Thymus (tissue), 11 donors: ENCODE measurements around the gene EIF3L. TPM values are rescaled to one million over a fixed set of nuclear protein-coding genes. Genes with fewer than 3 reads are reported as not detected.

Experiments used
- DNase-seq, 9 donors: peaks; one replicate each; pipeline ENCODE4 v3.0.0-alpha.2; 2013; ENCODE audit warnings: low spot score in 9 of 9, low read depth in 6 of 9, missing footprints in 1 of 9
- H3K27ac ChIP-seq, 2 donors: one replicate each; pipeline ENCODE4 v1.5.1; 2013; ENCODE audit warnings: control low read depth in 1 of 2, low read depth in 1 of 2, low read length in 1 of 2, mild to moderate bottlenecking in 1 of 2, moderate library complexity in 1 of 2
- H3K27me3 ChIP-seq, 2 donors: one replicate each; pipeline ENCODE4 v1.5.1; 2013; ENCODE audit warnings: low read length in 1 of 2; ENCODE audit not compliant: control insufficient read depth in 2 of 2, insufficient read depth in 1 of 2
- H3K36me3 ChIP-seq, 2 donors: one replicate each; pipeline ENCODE4 v1.5.1; 2013; ENCODE audit warnings: low read length in 1 of 2, mild to moderate bottlenecking in 1 of 2, moderate library complexity in 1 of 2; ENCODE audit not compliant: control insufficient read depth in 2 of 2, insufficient read depth in 2 of 2
- H3K4me1 ChIP-seq, 2 donors: one replicate each; pipeline ENCODE4 v1.5.1; 2013; ENCODE audit warnings: low read length in 2 of 2; ENCODE audit not compliant: control insufficient read depth in 2 of 2, insufficient read depth in 2 of 2
- H3K4me3 ChIP-seq, 2 donors: one replicate each; pipeline ENCODE4 v1.5.1; 2013; ENCODE audit warnings: low read length in 2 of 2, control low read depth in 1 of 2, mild to moderate bottlenecking in 1 of 2
- H3K9me3 ChIP-seq, 2 donors: one replicate each; pipeline ENCODE4 v1.5.1; 2013; ENCODE audit warnings: low read length in 1 of 2, mild to moderate bottlenecking in 1 of 2; ENCODE audit not compliant: control insufficient read depth in 2 of 2, insufficient read depth in 1 of 2
- WGBS: extraction: QIAGEN DNeasy Blood & Tissue Kit; methylation state at CpG from one replicate; pipeline ENCODE4 v1.1.7; 2013; 5-methylcytosine and 5-hydroxymethylcytosine counted together
- polyA plus RNA-seq: library from polyadenylated mRNA; stranded (reverse); fragments of 200-250 nt; gene quantifications from one replicate; pipeline ENCODE4 v1.2.3, GENCODE V29; 2013
- total RNA-seq: library from RNA; stranded (reverse); fragments of 120-200 nt; gene quantifications from one replicate; pipeline ENCODE4 v1.2.4, GENCODE V29; 2013
- donor health status: healthy.

Gene EIF3L
- total and polyA plus RNA-seq, 2 donors = 302 to 698 TPM

DNA sequence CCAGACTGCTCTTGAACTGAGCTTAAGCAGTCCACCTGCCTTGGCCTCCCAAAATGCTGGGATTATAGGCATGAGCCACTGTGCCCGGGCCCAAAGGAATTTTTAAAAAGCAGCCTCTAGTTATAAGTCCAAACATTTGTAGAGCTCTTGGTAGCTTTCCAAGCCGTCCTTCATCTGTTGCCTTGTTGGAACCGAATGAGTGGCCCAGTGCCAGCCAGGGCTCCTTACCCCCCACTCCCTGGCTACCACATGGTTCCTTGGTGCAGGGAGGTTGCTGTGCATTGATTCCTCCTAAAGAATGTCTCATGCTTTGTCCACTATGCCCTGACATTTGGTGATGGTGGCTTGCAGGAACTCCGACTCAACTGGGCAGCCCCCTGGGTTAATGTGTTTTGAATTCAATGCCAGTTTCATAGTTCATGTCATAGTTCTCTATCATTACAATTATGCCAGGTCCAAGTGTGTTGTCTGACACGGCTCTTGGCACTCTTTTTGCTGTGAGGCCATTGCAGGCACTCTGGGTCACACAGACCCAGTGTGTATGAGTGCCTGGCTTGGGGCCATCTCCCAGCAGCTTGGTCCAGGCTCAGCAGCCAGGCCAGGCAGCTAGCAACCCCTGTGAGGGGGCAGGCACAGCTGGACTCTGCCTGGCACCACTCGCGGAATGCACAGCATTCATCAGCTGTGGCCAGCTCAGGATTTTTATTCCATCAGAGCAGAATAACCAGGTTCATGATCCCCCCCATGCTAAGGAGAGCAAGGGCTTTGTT lies 43.5 kb downstream of the EIF3L start:
- no peak overlapping the region for H3K4me3 ChIP-seq
- no peak for DNase-seq
- peaks cover 37 to 46% of the 10 kb centered on the region in 2 donors for H3K36me3 ChIP-seq
- peaks cover 4 to 21% of the 10 kb centered on the region in 2 donors for H3K4me1 ChIP-seq
- WGBS = 94% methylated on average over 7 of the region's 7 CpGs
- H3K27ac ChIP-seq = no peak overlapping the region
- H3K27me3 ChIP-seq = no peaks in the 10 kb centered on the region
- H3K9me3 ChIP-seq = no peaks in the 10 kb centered on the region

DNA sequence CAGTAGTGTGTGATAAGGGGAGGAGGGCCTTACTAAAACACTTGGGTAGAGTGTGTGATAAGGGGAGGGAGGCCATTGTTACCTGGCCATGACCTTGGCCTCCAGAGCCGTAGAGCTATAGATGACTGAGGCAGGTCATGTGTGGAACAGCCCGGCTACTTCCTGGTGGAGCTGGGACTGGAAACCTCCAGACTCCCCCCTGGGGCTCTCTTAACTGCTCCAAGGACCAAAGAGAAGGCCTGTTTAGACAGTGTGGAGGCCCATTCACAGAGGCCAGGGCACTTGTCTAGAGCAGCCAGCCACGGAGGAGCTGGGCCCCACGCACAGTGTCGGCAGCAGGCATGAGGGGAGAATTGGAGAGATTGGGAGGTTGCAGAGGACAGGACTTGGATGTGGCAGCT lies 44.4 kb downstream of the EIF3L start:
- H3K4me1 ChIP-seq = peaks cover 4 to 25% of the 10 kb centered on the region in 2 donors
- no peak for DNase-seq
- 99% methylated on average over 5 of the region's 5 CpGs for WGBS

DNA sequence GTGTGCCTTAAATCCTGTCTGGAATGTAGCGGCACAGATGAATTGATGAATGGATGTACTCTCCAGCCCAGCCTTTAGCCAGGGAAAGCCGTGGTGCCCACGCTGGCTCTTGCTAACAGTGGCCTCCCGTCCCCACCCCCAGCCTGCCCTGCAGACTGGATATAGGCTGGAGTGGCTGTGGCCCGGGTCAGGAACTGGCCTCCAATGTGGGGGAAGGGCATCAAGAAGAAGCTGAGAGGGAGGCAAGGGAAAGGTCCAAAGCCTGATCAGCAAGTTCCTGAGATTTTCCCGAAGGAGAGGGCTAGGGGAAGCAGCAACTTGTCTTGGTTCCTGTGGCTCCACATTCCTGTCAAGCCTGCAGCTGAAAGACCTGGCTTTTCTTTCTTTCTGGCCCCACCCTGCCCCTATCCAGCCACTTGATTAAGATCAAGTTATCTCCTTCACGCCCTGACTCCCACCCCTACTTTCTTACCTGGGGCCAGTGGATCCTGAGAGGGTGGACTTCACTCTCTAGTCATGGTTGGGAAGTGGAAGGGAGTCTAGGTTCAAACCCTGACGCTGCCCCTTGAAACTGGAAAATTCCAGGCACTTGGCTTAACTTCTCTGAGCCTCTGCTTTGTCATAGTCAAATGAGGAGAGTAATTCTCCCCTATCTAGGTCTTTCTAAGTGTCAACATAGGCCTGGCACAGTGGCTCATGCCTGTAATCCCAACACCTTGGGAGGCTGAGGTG lies 45.9 kb downstream of the EIF3L start:
- Histone ChIP-seq H3K36me3 (peaks cover 14 to 22% of the 10 kb centered on the region in 2 donors), H3K4me1 (peaks cover 4 to 26% of the 10 kb centered on the region in 2 donors), H3K9me3 (no peaks in the 10 kb centered on the region), H3K27me3 (no peaks in the 10 kb centered on the region), H3K27ac (peak overlapping the region in 1 of 2 donors; percentile 62), H3K4me3 (no peak overlapping the region)
- no peak for DNase-seq
- WGBS = 84% methylated on average over 8 of the region's 8 CpGs

More for the DNA sequence above, 44.4 kb downstream of the EIF3L start:
- Histone ChIP-seq H3K36me3 (peaks cover 29 to 37% of the 10 kb centered on the region in 2 donors), H3K4me3 (no peak overlapping the region), H3K27me3 (no peaks in the 10 kb centered on the region), H3K27ac (no peak overlapping the region), H3K9me3 (no peaks in the 10 kb centered on the region)

DNA sequence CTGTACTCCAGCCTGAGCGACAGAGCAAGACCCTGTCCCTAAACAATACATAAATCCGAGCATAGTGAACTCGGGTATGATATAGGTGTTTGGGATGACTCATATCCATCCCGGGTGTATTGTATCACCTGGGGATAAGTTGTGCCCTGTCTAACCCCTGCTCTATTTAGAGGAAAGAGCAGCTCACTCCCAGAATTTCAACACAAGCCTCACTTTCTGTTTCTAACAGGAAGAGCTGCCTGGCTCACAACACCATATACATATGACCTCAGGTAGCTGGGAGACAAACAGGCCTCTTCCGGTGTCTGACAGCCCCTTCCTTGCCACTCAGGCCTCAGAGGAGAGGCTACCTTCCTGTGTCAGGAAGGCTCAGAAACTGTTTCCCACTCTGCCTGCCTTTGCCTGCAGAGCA lies 47.0 kb downstream of the EIF3L start:
- H3K4me3 ChIP-seq = no peak overlapping the region
- no peaks in the 10 kb centered on the region for H3K9me3 ChIP-seq
- H3K27me3 ChIP-seq = no peaks in the 10 kb centered on the region
- peaks cover 10 to 16% of the 10 kb centered on the region in 2 donors for H3K36me3 ChIP-seq
- WGBS = 30% methylated on average over 5 of the region's 5 CpGs
- peaks cover 4 to 26% of the 10 kb centered on the region in 2 donors for H3K4me1 ChIP-seq
- peak overlapping the region; percentile 85 to 91 for H3K27ac ChIP-seq
- peak in 8 of 9 donors; percentile 28 to 81 (median 51) for DNase-seq

DNA sequence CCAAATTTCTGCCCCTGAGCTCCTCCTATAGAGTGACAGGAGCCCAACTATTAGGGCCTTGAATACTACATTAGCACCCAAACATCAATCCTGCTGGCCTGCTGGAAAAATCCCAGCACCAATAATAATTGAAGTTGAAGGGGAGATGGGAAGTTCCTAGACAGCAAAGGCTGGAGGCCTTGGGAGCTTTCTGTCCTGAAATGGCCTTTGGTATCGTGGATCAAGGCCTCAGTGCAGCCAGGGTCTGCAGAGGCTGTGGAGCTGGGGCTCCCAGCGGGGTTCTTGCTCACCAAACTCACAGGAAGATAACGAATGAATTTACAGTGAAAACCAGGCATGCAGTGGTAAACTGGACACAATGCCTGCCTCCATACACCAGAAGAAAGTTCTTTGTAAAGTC lies 47.7 kb downstream of the EIF3L start:
- peaks cover 4 to 26% of the 10 kb centered on the region in 2 donors for H3K4me1 ChIP-seq
- peak overlapping the region; percentile 85 to 91 for H3K27ac ChIP-seq
- no peak for DNase-seq
- H3K9me3 ChIP-seq = no peaks in the 10 kb centered on the region
- WGBS = 97% methylated on average over 3 of the region's 3 CpGs
- no peaks in the 10 kb centered on the region for H3K27me3 ChIP-seq
- no peak overlapping the region for H3K4me3 ChIP-seq
- H3K36me3 ChIP-seq = peaks cover 2 to 8% of the 10 kb centered on the region in 2 donors

DNA sequence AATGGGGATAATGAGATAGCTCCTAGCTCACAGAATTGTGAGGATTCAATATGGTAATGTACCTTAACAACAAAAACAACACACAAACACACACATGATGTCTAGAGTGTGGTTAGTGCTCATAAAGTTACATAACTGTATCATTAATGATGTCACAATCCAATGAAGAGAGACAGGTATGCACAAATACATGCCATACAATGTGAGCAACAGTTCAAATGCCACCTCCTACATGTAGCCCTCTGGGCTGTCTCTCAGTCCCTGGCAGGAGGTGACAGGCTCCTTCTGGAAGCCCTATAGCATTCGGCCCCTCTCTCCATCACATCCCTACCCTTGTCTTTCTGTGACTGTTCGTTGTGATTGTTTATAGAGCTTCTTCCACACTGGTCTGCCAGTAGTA lies 48.6 kb downstream of the EIF3L start:
- 99% methylated on average over 2 of the region's 2 CpGs for WGBS
- H3K27ac ChIP-seq = no peak overlapping the region
- peaks cover 0 to 1% of the 10 kb centered on the region in 2 donors for H3K36me3 ChIP-seq

DNA sequence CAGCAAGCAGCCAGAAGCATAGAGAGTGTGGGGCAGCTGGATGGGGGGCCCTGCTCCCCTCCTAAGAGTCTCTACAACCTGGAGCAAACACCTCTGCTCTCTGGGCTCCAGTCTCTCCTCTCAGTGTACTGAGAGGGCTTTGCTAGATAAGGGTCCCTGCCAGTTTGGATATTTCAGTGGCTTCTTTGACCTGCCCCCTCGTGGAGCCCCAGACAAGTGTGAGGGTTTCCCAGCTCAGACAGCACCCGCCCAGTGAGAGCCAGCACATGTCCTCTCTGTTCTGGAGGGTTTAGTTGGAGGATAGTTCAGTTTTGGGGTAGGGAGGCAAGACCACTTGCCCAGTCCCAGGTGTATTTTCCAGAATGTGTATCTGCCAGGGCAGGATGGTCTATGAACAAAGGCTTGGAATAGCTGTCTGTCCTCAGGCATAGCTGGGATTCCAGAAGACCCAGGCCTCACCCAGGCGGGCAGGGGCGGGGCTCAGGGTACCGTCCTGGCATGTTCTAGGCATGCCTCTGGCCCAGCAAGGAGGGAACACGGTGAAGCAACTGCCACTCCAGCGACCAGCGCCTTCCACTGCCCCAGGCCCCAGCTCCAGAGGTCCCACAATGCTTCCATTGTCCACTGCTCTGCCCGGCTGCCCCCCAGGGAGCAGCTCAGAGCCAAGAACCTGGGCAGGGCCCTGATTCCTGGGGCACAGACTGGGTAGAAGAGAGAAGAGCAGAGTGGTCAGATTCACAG lies 49.4 kb downstream of the EIF3L start:
- no peak overlapping the region for H3K4me3 ChIP-seq
- H3K27me3 ChIP-seq = no peaks in the 10 kb centered on the region
- DNase-seq = no peak
- no peaks in the 10 kb centered on the region for H3K9me3 ChIP-seq
- WGBS = 94% methylated on average over 9 of the region's 9 CpGs
- H3K4me1 ChIP-seq = peaks cover 4 to 26% of the 10 kb centered on the region in 2 donors
- H3K27ac ChIP-seq = peak overlapping the region in 1 of 2 donors; percentile 38
- no peaks in the 10 kb centered on the region for H3K36me3 ChIP-seq

More for the DNA sequence above, 48.6 kb downstream of the EIF3L start:
- DNase-seq = no peak
- H3K4me3 ChIP-seq = no peak overlapping the region
- peaks cover 4 to 26% of the 10 kb centered on the region in 2 donors for H3K4me1 ChIP-seq
- no peaks in the 10 kb centered on the region for H3K27me3 ChIP-seq
- H3K9me3 ChIP-seq = no peaks in the 10 kb centered on the region

DNA sequence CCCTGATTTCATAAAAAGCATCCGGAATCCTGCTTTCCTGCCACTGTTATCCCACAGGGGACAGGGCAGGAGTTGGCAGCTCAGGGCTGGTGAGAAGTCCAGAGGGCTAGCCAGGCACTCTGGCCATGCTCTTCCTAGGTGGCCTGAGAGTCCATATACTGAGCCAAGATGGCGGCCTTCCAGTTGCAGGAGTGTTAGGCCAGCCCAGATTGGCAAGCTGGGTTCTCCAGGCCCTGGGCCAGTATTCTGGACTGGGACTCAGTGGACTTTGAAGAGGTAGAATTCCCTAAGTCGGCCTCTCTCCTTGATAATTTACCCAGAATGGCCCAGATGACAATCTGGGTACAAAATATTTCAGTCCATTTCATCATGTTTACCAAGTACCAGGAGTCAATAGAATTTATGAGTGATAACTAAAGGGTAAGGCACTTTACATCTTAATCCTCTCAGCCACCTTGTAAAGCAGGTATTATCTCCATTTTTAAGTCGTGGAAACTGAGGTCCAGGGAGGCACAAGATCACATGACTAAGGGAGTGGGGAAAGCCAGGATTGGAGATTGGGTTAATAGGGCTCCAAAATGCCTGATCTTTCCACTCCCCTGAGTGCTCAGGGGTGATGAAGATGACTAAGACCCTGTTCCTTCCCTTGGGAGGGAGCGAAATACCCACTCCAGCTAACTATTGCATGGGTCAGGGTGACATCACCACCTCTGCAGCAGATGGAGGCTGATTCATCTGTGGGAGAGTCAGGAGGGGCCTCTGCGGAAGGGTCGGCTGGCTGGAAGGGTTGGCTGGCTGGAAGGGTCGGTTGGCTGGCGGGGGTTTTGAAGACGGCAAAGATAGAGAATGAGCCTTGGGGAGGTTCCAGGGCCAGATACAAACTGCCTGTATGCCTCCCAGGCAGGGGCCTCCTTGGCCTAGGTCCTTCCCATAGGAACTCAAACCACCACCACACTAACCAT lies 55.6 kb downstream of the EIF3L start:
- H3K4me1 ChIP-seq = peaks cover 3 to 10% of the 10 kb centered on the region in 2 donors
- WGBS = 96% methylated on average over 10 of the region's 10 CpGs
- DNase-seq = no peak

More for the DNA sequence above, 55.6 kb downstream of the EIF3L start:
- H3K36me3 ChIP-seq = no peaks in the 10 kb centered on the region
- H3K27ac ChIP-seq = no peak overlapping the region
- no peak overlapping the region for H3K4me3 ChIP-seq
- H3K9me3 ChIP-seq = no peaks in the 10 kb centered on the region
- H3K27me3 ChIP-seq = no peaks in the 10 kb centered on the region
